22Rv1 (cell line): Measurements from ENCODE around the gene PTPRE.
"Not testable (repeated sequence)": the region's sequence is repeated elsewhere in the genome, so short reads cannot be mapped to it uniquely, and the experiment has no call there.

ENCODE experiments used
- CTCF ChIP-seq: fragments of 450-650 bp; IDR thresholded peaks from 2 replicates; pipeline ENCODE4 v1.5.1; 2017; ENCODE audit warnings: mild to moderate bottlenecking
- ZFX ChIP-seq: fragments of 450-650 bp; IDR thresholded peaks from 2 replicates; pipeline ENCODE4 v1.6.1; 2017; ENCODE audit warnings: antibody characterized with exemption, borderline replicate concordance

- TF ChIP-seq CTCF, ZFX: not testable (repeated sequence)
Observed at GRCh38 chr10:127990132-127990788, 83.4 kb downstream of the PTPRE start.
